Activated naive CD8-positive, alpha-beta T cell treated with anti-CD3 and anti-CD28 coated beads, Interleukin-2, amount 50 U/mL, for 24 hours (primary cell): ENCODE data around the gene PTMA.

Experiments used
- ATAC-seq: fragments of 150-1000 bp; cut with Tn5 transposase; one replicate; pipeline ENCODE4 v1.10.0; 2021
- DNase-seq: peaks from one replicate; pipeline ENCODE4 v3.0.0; 2021
- H3K27ac Mint-ChIP-seq: one replicate; pipeline ENCODE4 v1.8.0; 2021; ENCODE audit warnings: mild to moderate bottlenecking, mixed read lengths
- H3K27me3 Mint-ChIP-seq: one replicate; pipeline ENCODE4 v1.8.0; 2021; ENCODE audit warnings: mixed read lengths
- H3K36me3 Mint-ChIP-seq: one replicate; pipeline ENCODE4 v1.8.0; 2021; ENCODE audit warnings: low read depth, mixed read lengths
- H3K4me1 Mint-ChIP-seq: one replicate; pipeline ENCODE4 v1.8.0; 2021; ENCODE audit warnings: mixed read lengths
- H3K4me3 Mint-ChIP-seq: one replicate; pipeline ENCODE4 v1.8.0; 2021; ENCODE audit warnings: mild to moderate bottlenecking, moderate library complexity, mixed read lengths
- H3K9me3 Mint-ChIP-seq: one replicate; pipeline ENCODE4 v1.8.0; 2021; ENCODE audit warnings: mixed read lengths

Gene PTMA

GRCh38 chr2:231684314-231685223 lies 23.8 kb upstream of the PTMA start:
- Mint-ChIP-seq H3K27ac (no peak overlapping the region), H3K4me1 (peaks cover 11% of the 10 kb centered on the region), H3K36me3 (no peaks in the 10 kb centered on the region), H3K27me3 (peaks cover 21% of the 10 kb centered on the region), H3K4me3 (no peak overlapping the region), H3K9me3 (no peaks in the 10 kb centered on the region)
- DNase-seq (no peak), ATAC-seq (no peak)

- Mint-ChIP-seq H3K9me3 (no peaks in the 10 kb centered on the region), H3K27me3 (peaks cover 16% of the 10 kb centered on the region), H3K4me3 (no peak overlapping the region), H3K27ac (no peak overlapping the region), H3K36me3 (no peaks in the 10 kb centered on the region), H3K4me1 (peaks cover 11% of the 10 kb centered on the region)
- DNase-seq (no peak), ATAC-seq (no peak)
Measured at GRCh38 chr2:231685349-231686191, 22.8 kb upstream of the PTMA start.

GRCh38 chr2:231686192-231687100 lies 21.9 kb upstream of the PTMA start:
- DNase-seq (no peak), ATAC-seq (no peak)
- H3K27ac Mint-ChIP-seq: peak overlapping the region; percentile 0
- H3K36me3 Mint-ChIP-seq: no peaks in the 10 kb centered on the region
- H3K4me3 Mint-ChIP-seq: no peak overlapping the region
- no peaks in the 10 kb centered on the region for H3K9me3 Mint-ChIP-seq
- peaks cover 10% of the 10 kb centered on the region for H3K4me1 Mint-ChIP-seq
- peaks cover 15% of the 10 kb centered on the region for H3K27me3 Mint-ChIP-seq

- Mint-ChIP-seq H3K4me1 (peaks cover 9% of the 10 kb centered on the region), H3K36me3 (no peaks in the 10 kb centered on the region), H3K4me3 (no peak overlapping the region), H3K9me3 (no peaks in the 10 kb centered on the region), H3K27me3 (peaks cover 6% of the 10 kb centered on the region), H3K27ac (peak overlapping the region; percentile 0)
- peak; percentile 91 for ATAC-seq
- DNase-seq: peak; percentile 81
Measured at GRCh38 chr2:231687133-231687852, 21.0 kb upstream of the PTMA start.

- DNase-seq: no peak
- Mint-ChIP-seq H3K36me3 (no peaks in the 10 kb centered on the region), H3K4me3 (no peak overlapping the region), H3K27ac (no peak overlapping the region), H3K27me3 (no peaks in the 10 kb centered on the region), H3K9me3 (no peaks in the 10 kb centered on the region), H3K4me1 (peaks cover 9% of the 10 kb centered on the region)
- ATAC-seq: no peak
Measured at GRCh38 chr2:231687961-231688360, 20.4 kb upstream of the PTMA start.

GRCh38 chr2:231688719-231689118 lies 19.6 kb upstream of the PTMA start:
- H3K36me3 Mint-ChIP-seq: no peaks in the 10 kb centered on the region
- H3K4me1 Mint-ChIP-seq: peaks cover 9% of the 10 kb centered on the region
- H3K27ac Mint-ChIP-seq: no peak overlapping the region
- H3K9me3 Mint-ChIP-seq: no peaks in the 10 kb centered on the region
- ATAC-seq: no peak
- no peak for DNase-seq
- H3K27me3 Mint-ChIP-seq: no peaks in the 10 kb centered on the region
- no peak overlapping the region for H3K4me3 Mint-ChIP-seq

GRCh38 chr2:231689124-231689893 lies 19.0 kb upstream of the PTMA start:
- ATAC-seq: no peak
- Mint-ChIP-seq H3K4me1 (peaks cover 9% of the 10 kb centered on the region), H3K27ac (no peak overlapping the region), H3K4me3 (no peak overlapping the region), H3K27me3 (no peaks in the 10 kb centered on the region), H3K36me3 (no peaks in the 10 kb centered on the region), H3K9me3 (no peaks in the 10 kb centered on the region)
- DNase-seq: no peak

- no peak for ATAC-seq
Measured at GRCh38 chr2:231691251-231691772, 17.0 kb upstream of the PTMA start.

GRCh38 chr2:231692847-231693246 lies 15.5 kb upstream of the PTMA start:
- no peak for DNase-seq
- no peak for ATAC-seq
- Mint-ChIP-seq H3K4me1 (peaks cover under 1% of the 10 kb centered on the region), H3K9me3 (no peaks in the 10 kb centered on the region), H3K36me3 (no peaks in the 10 kb centered on the region), H3K4me3 (no peak overlapping the region), H3K27ac (no peak overlapping the region), H3K27me3 (no peaks in the 10 kb centered on the region)

More at GRCh38 chr2:231691251-231691772, 17.0 kb upstream of the PTMA start:
- no peak for DNase-seq
- Mint-ChIP-seq H3K36me3 (no peaks in the 10 kb centered on the region), H3K4me3 (no peak overlapping the region), H3K27me3 (no peaks in the 10 kb centered on the region), H3K9me3 (no peaks in the 10 kb centered on the region), H3K27ac (no peak overlapping the region), H3K4me1 (peaks cover 9% of the 10 kb centered on the region)

- DNase-seq (no peak), ATAC-seq (no peak)
- no peaks in the 10 kb centered on the region for H3K36me3 Mint-ChIP-seq
- no peaks in the 10 kb centered on the region for H3K4me1 Mint-ChIP-seq
- no peak overlapping the region for H3K4me3 Mint-ChIP-seq
- no peak overlapping the region for H3K27ac Mint-ChIP-seq
- no peaks in the 10 kb centered on the region for H3K9me3 Mint-ChIP-seq
- H3K27me3 Mint-ChIP-seq: no peaks in the 10 kb centered on the region
Measured at GRCh38 chr2:231693956-231694355, 14.4 kb upstream of the PTMA start.

- no peak overlapping the region for H3K27ac Mint-ChIP-seq
- H3K27me3 Mint-ChIP-seq: no peaks in the 10 kb centered on the region
- H3K9me3 Mint-ChIP-seq: no peaks in the 10 kb centered on the region
- H3K4me3 Mint-ChIP-seq: no peak overlapping the region
- DNase-seq (no peak), ATAC-seq (no peak)
- no peaks in the 10 kb centered on the region for H3K4me1 Mint-ChIP-seq
- H3K36me3 Mint-ChIP-seq: no peaks in the 10 kb centered on the region
Measured at GRCh38 chr2:231696004-231696367, 12.3 kb upstream of the PTMA start.

- peaks cover 3% of the 10 kb centered on the region for H3K4me1 Mint-ChIP-seq
- DNase-seq (no peak), ATAC-seq (peak; percentile 38)
- no peaks in the 10 kb centered on the region for H3K9me3 Mint-ChIP-seq
- no peak overlapping the region for H3K27ac Mint-ChIP-seq
- H3K36me3 Mint-ChIP-seq: peaks cover under 1% of the 10 kb centered on the region
- H3K4me3 Mint-ChIP-seq: no peak overlapping the region
- no peaks in the 10 kb centered on the region for H3K27me3 Mint-ChIP-seq
Measured at GRCh38 chr2:231699006-231699405, 9.3 kb upstream of the PTMA start.
